Parathyroid adenoma (tissue), 2 donors: ENCODE data around the gene LINGO1.

ENCODE experiments used
- H2AFZ ChIP-seq: fragments of 300-600 bp; sonication (generic); one replicate; pipeline ENCODE4 v1.7.0; 2017; ENCODE audit warnings: antibody characterized with exemption, mild to moderate bottlenecking
- H3K27ac ChIP-seq: fragments of 300-600 bp; sonication (generic); one replicate; pipeline ENCODE4 v1.7.0; 2017
- H3K27me3 ChIP-seq: fragments of 300-600 bp; sonication (generic); one replicate; pipeline ENCODE4 v1.7.0; 2017; ENCODE audit warnings: low read length; ENCODE audit not compliant: control insufficient read depth, insufficient read depth
- H3K36me3 ChIP-seq: fragments of 300-600 bp; sonication (generic); one replicate; pipeline ENCODE4 v1.7.0; 2017; ENCODE audit warnings: low read length; ENCODE audit not compliant: control insufficient read depth, insufficient read depth
- H3K4me1 ChIP-seq: fragments of 300-600 bp; sonication (generic); one replicate; pipeline ENCODE4 v1.7.0; 2017; ENCODE audit warnings: control low read depth
- H3K4me2 ChIP-seq: fragments of 300-600 bp; sonication (generic); one replicate; pipeline ENCODE4 v1.7.0; 2017; ENCODE audit warnings: low read length
- H3K4me3 ChIP-seq: fragments of 300-600 bp; sonication (generic); one replicate; pipeline ENCODE4 v1.7.0; 2017; ENCODE audit warnings: low read depth, low read length
- H3K79me2 ChIP-seq: fragments of 300-600 bp; sonication (generic); one replicate; pipeline ENCODE4 v1.7.0; 2017; ENCODE audit warnings: control low read depth
- H3K9ac ChIP-seq: fragments of 300-600 bp; sonication (generic); one replicate; pipeline ENCODE4 v1.7.0; 2017; ENCODE audit warnings: mild to moderate bottlenecking
- H3K9me3 ChIP-seq: fragments of 300-600 bp; sonication (generic); one replicate; pipeline ENCODE4 v1.7.0; 2017; ENCODE audit warnings: low read length; ENCODE audit not compliant: control insufficient read depth
- TF ChIP-seq, protein P1 (sequence below): fragments of 300-600 bp; sonication (generic); IDR thresholded peaks from one replicate; pipeline ENCODE4 v1.7.0; 2017; ENCODE audit warnings: antibody characterized with exemption, mild to moderate bottlenecking
- donor health status: primary hyperparathyroidism.

LINGO1 gene

DNA sequence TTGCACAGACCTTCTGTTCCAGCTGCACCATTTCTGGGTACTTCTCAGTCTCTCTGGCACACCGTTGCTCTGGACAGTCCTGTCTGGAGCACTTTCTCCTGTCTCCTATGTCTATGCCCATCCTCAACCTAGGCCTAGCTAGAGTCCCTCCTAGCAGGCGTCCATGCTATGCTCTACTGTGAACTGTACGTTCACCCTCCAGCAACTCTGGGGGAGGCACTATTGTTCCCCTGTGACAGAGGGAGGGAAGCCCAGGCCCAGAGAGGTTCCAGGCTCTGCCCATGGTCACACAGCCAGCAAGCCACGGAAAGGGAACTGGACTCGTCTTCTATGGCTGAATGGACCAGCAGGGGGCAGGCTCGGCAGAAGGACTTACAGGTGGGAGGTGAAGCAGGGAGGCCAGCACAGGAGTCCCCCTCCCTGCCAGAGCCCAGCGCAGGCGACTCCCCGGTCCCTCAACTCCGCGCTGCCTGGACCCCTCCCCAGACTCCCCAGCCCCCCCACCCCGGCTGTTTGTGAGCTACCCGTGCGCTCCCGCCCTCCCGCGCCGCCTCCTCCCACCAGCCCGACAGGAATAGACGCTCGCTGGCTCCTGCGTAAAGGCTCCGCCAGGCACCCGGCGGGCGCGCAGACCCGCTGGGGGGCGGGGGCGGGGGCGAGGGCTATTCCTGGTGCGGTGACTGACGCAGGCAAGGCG lies 1.7 kb upstream of the LINGO1 start:
- H3K79me2 ChIP-seq = no peaks in the 10 kb centered on the region
- H3K4me3 ChIP-seq = no peak overlapping the region
- H3K27ac ChIP-seq = no peak overlapping the region
- no peaks in the 10 kb centered on the region for H3K36me3 ChIP-seq
- TF ChIP-seq, protein P1, sequence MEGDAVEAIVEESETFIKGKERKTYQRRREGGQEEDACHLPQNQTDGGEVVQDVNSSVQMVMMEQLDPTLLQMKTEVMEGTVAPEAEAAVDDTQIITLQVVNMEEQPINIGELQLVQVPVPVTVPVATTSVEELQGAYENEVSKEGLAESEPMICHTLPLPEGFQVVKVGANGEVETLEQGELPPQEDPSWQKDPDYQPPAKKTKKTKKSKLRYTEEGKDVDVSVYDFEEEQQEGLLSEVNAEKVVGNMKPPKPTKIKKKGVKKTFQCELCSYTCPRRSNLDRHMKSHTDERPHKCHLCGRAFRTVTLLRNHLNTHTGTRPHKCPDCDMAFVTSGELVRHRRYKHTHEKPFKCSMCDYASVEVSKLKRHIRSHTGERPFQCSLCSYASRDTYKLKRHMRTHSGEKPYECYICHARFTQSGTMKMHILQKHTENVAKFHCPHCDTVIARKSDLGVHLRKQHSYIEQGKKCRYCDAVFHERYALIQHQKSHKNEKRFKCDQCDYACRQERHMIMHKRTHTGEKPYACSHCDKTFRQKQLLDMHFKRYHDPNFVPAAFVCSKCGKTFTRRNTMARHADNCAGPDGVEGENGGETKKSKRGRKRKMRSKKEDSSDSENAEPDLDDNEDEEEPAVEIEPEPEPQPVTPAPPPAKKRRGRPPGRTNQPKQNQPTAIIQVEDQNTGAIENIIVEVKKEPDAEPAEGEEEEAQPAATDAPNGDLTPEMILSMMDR = peak; percentile 24
- no peaks in the 10 kb centered on the region for H3K9me3 ChIP-seq
- no peak overlapping the region for H3K9ac ChIP-seq
- H2AFZ ChIP-seq = no peak overlapping the region
- no peak overlapping the region for H3K4me2 ChIP-seq
- no peaks in the 10 kb centered on the region for H3K4me1 ChIP-seq
- H3K27me3 ChIP-seq = no peaks in the 10 kb centered on the region

DNA sequence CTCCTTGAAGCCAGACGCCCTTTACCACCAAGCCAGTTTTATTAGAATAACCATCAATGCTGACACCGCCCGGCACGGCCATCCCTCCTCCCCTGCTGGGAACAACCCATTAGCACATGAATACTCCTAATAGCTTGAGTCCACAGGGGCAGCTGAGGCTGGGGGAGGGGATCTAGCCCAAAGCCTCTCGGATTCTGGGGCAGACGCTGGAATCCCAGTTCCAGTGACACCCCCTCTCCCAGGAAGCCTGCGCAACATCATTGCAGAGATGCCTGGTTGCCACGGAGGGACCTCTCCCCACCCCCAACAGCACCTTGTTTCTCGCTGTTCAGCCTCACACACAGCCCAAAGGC lies 1.2 kb upstream of the LINGO1 start:
- Histone ChIP-seq H3K4me1 (no peaks in the 10 kb centered on the region), H3K79me2 (no peaks in the 10 kb centered on the region), H3K36me3 (no peaks in the 10 kb centered on the region), H2AFZ (peak overlapping the region; percentile 78), H3K27me3 (no peaks in the 10 kb centered on the region), H3K9me3 (no peaks in the 10 kb centered on the region), H3K4me2 (peak overlapping the region; percentile 92), H3K9ac (no peak overlapping the region), H3K27ac (no peak overlapping the region), H3K4me3 (no peak overlapping the region)
- TF ChIP-seq, protein P1 = no peak

DNA sequence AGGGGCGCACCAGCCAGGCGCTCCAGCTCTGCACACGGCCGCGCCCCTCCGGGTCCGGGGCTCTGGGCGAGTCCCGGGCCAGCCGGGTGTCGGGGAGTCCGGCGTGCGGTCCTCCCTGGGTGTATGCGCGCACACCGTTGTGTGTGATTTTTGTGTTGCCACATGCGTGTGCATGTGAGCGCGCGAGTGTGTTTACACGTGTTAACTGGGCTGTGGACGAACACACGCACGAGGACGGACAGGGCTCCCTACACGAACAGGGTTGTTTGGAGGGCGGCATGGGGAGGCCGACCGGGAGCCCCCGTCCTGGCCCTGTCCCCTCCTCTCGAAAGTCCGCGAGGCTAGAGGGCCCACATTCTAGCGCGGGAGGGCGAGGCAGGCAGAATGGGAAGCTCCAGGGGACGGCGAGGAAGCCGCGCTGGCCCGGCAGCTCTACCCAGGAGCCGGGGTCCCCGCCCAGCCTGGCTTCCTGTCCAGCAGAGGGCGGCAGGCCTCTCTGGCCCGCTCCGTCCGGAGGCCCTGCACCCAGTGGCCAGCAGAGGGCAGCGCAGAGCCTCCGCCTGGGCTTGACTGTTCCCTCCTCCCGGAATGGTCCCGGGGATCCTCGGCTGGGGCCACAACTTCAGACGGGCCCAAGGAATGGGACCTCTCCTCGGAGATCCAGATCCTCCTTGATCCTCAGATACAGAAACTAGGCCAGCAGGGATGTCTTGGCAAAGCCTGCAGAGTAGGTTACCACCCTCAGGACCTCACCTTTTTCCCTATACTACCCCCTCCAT lies 611 bp upstream of the LINGO1 start:
- no peaks in the 10 kb centered on the region for H3K27me3 ChIP-seq
- no peaks in the 10 kb centered on the region for H3K4me1 ChIP-seq

DNA sequence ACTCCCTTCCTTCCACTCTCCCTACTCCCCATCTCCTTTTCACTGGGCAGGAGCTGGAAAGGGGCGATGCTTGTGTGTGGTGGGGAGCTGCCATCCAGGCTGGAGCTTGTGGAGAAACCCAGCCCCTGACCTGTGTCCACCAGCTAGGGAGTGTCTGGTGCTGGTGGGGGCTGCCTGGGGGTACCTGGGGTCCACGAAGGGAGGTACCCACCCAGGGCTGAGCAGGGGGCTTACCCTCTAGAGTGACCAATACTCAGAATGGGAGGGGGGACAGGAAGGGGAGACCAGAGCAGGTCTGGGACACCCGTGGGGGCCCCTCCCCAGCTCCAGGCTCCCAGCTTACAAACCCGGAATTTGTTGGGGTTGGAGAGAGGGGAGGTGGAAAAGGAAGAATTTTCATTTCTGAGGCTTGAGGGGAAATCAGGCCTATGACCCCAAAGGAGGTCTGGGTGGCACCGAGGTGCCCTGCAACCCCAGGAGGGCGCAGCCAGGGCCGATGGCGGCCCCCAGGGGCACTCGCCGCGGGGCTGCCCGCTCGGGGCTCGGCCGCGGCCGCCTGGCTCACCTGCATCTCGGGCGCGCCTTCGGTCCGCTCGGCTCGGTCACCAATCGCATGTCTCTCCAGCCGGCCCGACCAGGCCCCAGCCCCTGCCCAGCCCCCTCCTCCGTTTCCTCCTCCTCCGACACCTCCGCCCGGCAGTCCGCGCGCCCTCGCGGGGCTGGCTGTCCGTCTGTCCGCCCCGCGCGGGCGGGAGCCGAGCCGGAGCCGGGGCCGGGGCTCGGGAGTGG lies 773 bp downstream of the LINGO1 start:
- no peaks in the 10 kb centered on the region for H3K79me2 ChIP-seq
- H3K4me1 ChIP-seq = no peaks in the 10 kb centered on the region
- TF ChIP-seq, protein P1 = no peak
- H3K4me2 ChIP-seq = peak overlapping the region; percentile 74
- H3K4me3 ChIP-seq = peak overlapping the region; percentile 23
- H3K27me3 ChIP-seq = no peaks in the 10 kb centered on the region
- H3K9ac ChIP-seq = no peak overlapping the region
- no peak overlapping the region for H3K27ac ChIP-seq
- H3K36me3 ChIP-seq = no peaks in the 10 kb centered on the region
- peak overlapping the region; percentile 38 for H2AFZ ChIP-seq
- H3K9me3 ChIP-seq = no peaks in the 10 kb centered on the region

More for the DNA sequence above, 611 bp upstream of the LINGO1 start:
- H3K36me3 ChIP-seq = no peaks in the 10 kb centered on the region
- H3K9ac ChIP-seq = no peak overlapping the region
- TF ChIP-seq, protein P1 = peak; percentile 96
- peak overlapping the region; percentile 78 for H2AFZ ChIP-seq
- H3K79me2 ChIP-seq = no peaks in the 10 kb centered on the region
- peak overlapping the region; percentile 92 for H3K4me2 ChIP-seq
- H3K4me3 ChIP-seq = peak overlapping the region; percentile 51
- no peak overlapping the region for H3K27ac ChIP-seq
- no peaks in the 10 kb centered on the region for H3K9me3 ChIP-seq
